HCT116 (cell line): Measurements from ENCODE around the gene COPE. TPM values are rescaled to one million over a fixed set of nuclear protein-coding genes. Genes with fewer than 3 reads are reported as not detected.

Source experiments
- ATAC-seq: fragments of 200-7000 bp; cut with Tn5 transposase; 2 replicates; pipeline ENCODE4 v1.9.1; 2020; ENCODE audit warnings: mild to moderate bottlenecking, moderate library complexity
- BruUV-seq: library from RNA; stranded (reverse); fragments of 400-500 nt; replicated peaks from 2 replicates; lab custom pipeline; 2021; lab: Mats Ljungman, UMichigan
- CTCF ChIA-PET: fragments of 300-600 bp; sonication (Branson Sonifier 250); formaldehyde crosslinking; loops from one replicate; lab custom pipeline; 2021; ENCODE audit warnings: antibody characterized with exemption; lab: Charles Lee
- POLR2A ChIA-PET: fragments of 300-600, 350-600 bp; sonication (Branson Sonifier 250); formaldehyde crosslinking; loops from one replicate; lab custom pipeline; 2021; ENCODE audit warnings: antibody characterized with exemption; lab: Charles Lee
- RAD21 ChIA-PET, 2 experiments: fragments of 300-600 bp; sonication (Branson Sonifier 250); formaldehyde crosslinking; loops; one replicate each; lab custom pipeline; 2023; ENCODE audit warnings: low total read pairs in 2 of 2; ENCODE audit not compliant: uncharacterized antibody in 2 of 2, unreplicated experiment in 2 of 2, low non-redundant PET in 1 of 2; lab: Charles Lee
- DNase-seq: peaks from one replicate; pipeline ENCODE4 v3.0.0-alpha.2; 2010; ENCODE audit warnings: low read depth, low spot score
- H2AFZ ChIP-seq: fragments of 200-600 bp; shearing (Covaris generic), sonication (generic); 2 replicates; pipeline ENCODE4 v1.6.1; 2017; ENCODE audit warnings: low read depth, mixed run types, mixed read lengths, antibody characterized with exemption, low read length; ENCODE audit not compliant: poor library complexity, severe bottlenecking
- H3K27ac ChIP-seq: 2 replicates; pipeline ENCODE4 v1.5.1; 2012; ENCODE audit warnings: low read depth, low read length
- H3K27me3 ChIP-seq: fragments of 200-600 bp; sonication (generic); 2 replicates; pipeline ENCODE4 v1.6.1; 2016; ENCODE audit warnings: mixed run types, low read length, mixed read lengths; ENCODE audit not compliant: insufficient read depth
- H3K36me3 ChIP-seq, 2 experiments: fragments of 200-500 bp in 1 of 2; fragments of 200-600 bp in 1 of 2; sonication (Bioruptor generic) in 1 of 2; sonication (generic) in 1 of 2; 2 replicates each; pipeline versions ENCODE4 v1.5.1 to v1.6.1; 2014 to 2016; ENCODE audit warnings: low read length in 2 of 2, inconsistent platforms in 1 of 2, mixed read lengths in 1 of 2, mixed run types in 1 of 2; ENCODE audit not compliant: insufficient read depth in 2 of 2, control insufficient read depth in 1 of 2
- H3K4me1 ChIP-seq, 2 experiments: fragments of 200-600 bp in 1 of 2; sonication (generic) in 1 of 2; 2 replicates each; pipeline versions ENCODE4 v1.5.1 to v1.6.1; 2012 to 2017; ENCODE audit warnings: low read length in 2 of 2, inconsistent platforms in 1 of 2, mild to moderate bottlenecking in 1 of 2, mixed read lengths in 1 of 2, mixed run types in 1 of 2, moderate library complexity in 1 of 2; ENCODE audit not compliant: insufficient read depth in 2 of 2, control insufficient read depth in 1 of 2
- H3K4me2 ChIP-seq: fragments of 200-600 bp; sonication (generic); 2 replicates; pipeline ENCODE4 v1.6.1; 2017; ENCODE audit warnings: mixed run types, low read length, mixed read lengths
- H3K4me3 ChIP-seq, 2 experiments: fragments of 200-600 bp in 1 of 2; sonication (generic) in 1 of 2; replicated peaks in 1 of 2; 2 replicates each; pipeline ENCODE4 v1.5.1; 2011 to 2016; ENCODE audit warnings: low read length in 2 of 2, control low read depth in 1 of 2, low read depth in 1 of 2, mild to moderate bottlenecking in 1 of 2, mixed read lengths in 1 of 2, mixed run types in 1 of 2
- H3K79me2 ChIP-seq: fragments of 200-600 bp; sonication (generic); 2 replicates; pipeline ENCODE4 v1.6.1; 2017; ENCODE audit warnings: mild to moderate bottlenecking, mixed run types, low read length, moderate library complexity, mixed read lengths; ENCODE audit not compliant: insufficient read depth
- H3K9ac ChIP-seq: fragments of 200-600 bp; sonication (generic); 2 replicates; pipeline ENCODE4 v1.6.1; 2016; ENCODE audit warnings: low read length, mixed read lengths
- H3K9me2 ChIP-seq: fragments of 200-600 bp; sonication (generic), shearing (Covaris generic); 2 replicates; pipeline ENCODE4 v1.6.1; 2017; ENCODE audit warnings: mixed run types, mild to moderate bottlenecking, moderate library complexity; ENCODE audit not compliant: insufficient read depth
- H3K9me3 ChIP-seq, 2 experiments: fragments of 200-500 bp in 1 of 2; fragments of 200-600 bp in 1 of 2; sonication (Bioruptor generic) in 1 of 2; sonication (generic) in 1 of 2; 2 replicates each; pipeline ENCODE4 v1.6.1; 2014 to 2017; ENCODE audit warnings: low read length in 2 of 2, mixed read lengths in 2 of 2, inconsistent platforms in 1 of 2, low read depth in 1 of 2, mild to moderate bottlenecking in 1 of 2, mixed run types in 1 of 2, moderate library complexity in 1 of 2; ENCODE audit not compliant: control insufficient read depth in 1 of 2, insufficient read depth in 1 of 2
- H4K20me1 ChIP-seq: fragments of 200-600 bp; sonication (generic), shearing (Covaris generic); 2 replicates; pipeline ENCODE4 v1.6.1; 2017; ENCODE audit warnings: mixed run types, mild to moderate bottlenecking, moderate library complexity; ENCODE audit not compliant: insufficient read depth
- CBX3 ChIP-seq: IDR thresholded peaks from 2 replicates; pipeline ENCODE4 v1.6.1; 2012; ENCODE audit warnings: low read depth
- CEBPB ChIP-seq: IDR thresholded peaks from 2 replicates; pipeline ENCODE4 v1.6.1; 2012; ENCODE audit warnings: low read depth
- EGR1 ChIP-seq: IDR thresholded peaks from 2 replicates; pipeline ENCODE4 v1.6.1; 2012; ENCODE audit warnings: low read depth
- ELF1 ChIP-seq: IDR thresholded peaks from 2 replicates; pipeline ENCODE4 v1.6.1; 2012; ENCODE audit warnings: low read depth, borderline replicate concordance
- EZH2 ChIP-seq: fragments of 200-600 bp; sonication (generic); IDR thresholded peaks from 2 replicates; pipeline ENCODE4 v1.6.1; 2017; ENCODE audit warnings: antibody characterized with exemption, mixed run types
- EZH2phosphoT487 ChIP-seq: fragments of 200-600 bp; IDR thresholded peaks from 2 replicates; pipeline ENCODE4 v1.6.1; 2018; ENCODE audit warnings: antibody characterized with exemption, borderline replicate concordance
- FOSL1 ChIP-seq: IDR thresholded peaks from 2 replicates; pipeline ENCODE4 v1.6.1; 2012; ENCODE audit warnings: low read depth
- JUND ChIP-seq: IDR thresholded peaks from 2 replicates; pipeline ENCODE4 v1.6.1; 2012
- MAX ChIP-seq: IDR thresholded peaks from 2 replicates; pipeline ENCODE4 v1.6.1; 2012
- POLR2A ChIP-seq: IDR thresholded peaks from 2 replicates; pipeline ENCODE4 v1.7.0; 2011; ENCODE audit warnings: borderline replicate concordance; ENCODE audit not compliant: insufficient read depth, insufficient read length; ENCODE audit errors: extremely low read depth
- POLR2AphosphoS5 ChIP-seq: IDR thresholded peaks from 2 replicates; pipeline ENCODE4 v1.6.1; 2011; ENCODE audit warnings: mild to moderate bottlenecking, low read depth, low read length, moderate library complexity
- RAD21 ChIP-seq: IDR thresholded peaks from 2 replicates; pipeline ENCODE4 v1.6.1; 2012; ENCODE audit warnings: low read depth, mild to moderate bottlenecking
- SIN3A ChIP-seq: IDR thresholded peaks from 2 replicates; pipeline ENCODE4 v1.6.1; 2012; ENCODE audit warnings: low read depth
- SRF ChIP-seq: IDR thresholded peaks from 2 replicates; pipeline ENCODE4 v1.6.1; 2012; ENCODE audit warnings: low read depth
- TCF7L2 ChIP-seq: IDR thresholded peaks from 2 replicates; pipeline ENCODE4 v1.7.0; 2011; ENCODE audit warnings: borderline replicate concordance, inconsistent platforms; ENCODE audit not compliant: insufficient read depth, insufficient read length; ENCODE audit errors: extremely low read depth
- ZFX ChIP-seq: fragments of 450-650 bp; IDR thresholded peaks from 2 replicates; pipeline ENCODE4 v1.6.1; 2017
- intact Hi-C: fragments of 100-400 bp; cut with micrococcal nuclease; formaldehyde crosslinking; loops from 2 replicates; pipeline ENCODE4 v1.10.0; 2022
- total RNA-seq: library from RNA; stranded (reverse); gene quantifications from one replicate; pipeline ENCODE4 v1.2.1, GENCODE V29; 2021; ENCODE audit not compliant: unreplicated experiment
- TF ChIP-seq, protein P1 (sequence below): IDR thresholded peaks from 2 replicates; pipeline ENCODE4 v1.6.1; 2012
- TF ChIP-seq, protein P2 (sequence below), 3 experiments: fragments of 200-600 bp in 1 of 3; sonication (generic) in 1 of 3; IDR thresholded peaks in 2 of 3; conservative IDR thresholded peaks in 1 of 3; 2 replicates each; pipeline ENCODE4 v1.5.1; 2012 to 2017; ENCODE audit warnings: low read depth in 2 of 3, low read length in 2 of 3, antibody characterized with exemption in 1 of 3, borderline replicate concordance in 1 of 3, control low read depth in 1 of 3, mild to moderate bottlenecking in 1 of 3, mixed read lengths in 1 of 3, mixed run types in 1 of 3, moderate library complexity in 1 of 3; ENCODE audit not compliant: insufficient read depth in 1 of 3

Gene COPE
- total RNA-seq, 1 experiment from 2014 or later = 263 TPM

DNA sequence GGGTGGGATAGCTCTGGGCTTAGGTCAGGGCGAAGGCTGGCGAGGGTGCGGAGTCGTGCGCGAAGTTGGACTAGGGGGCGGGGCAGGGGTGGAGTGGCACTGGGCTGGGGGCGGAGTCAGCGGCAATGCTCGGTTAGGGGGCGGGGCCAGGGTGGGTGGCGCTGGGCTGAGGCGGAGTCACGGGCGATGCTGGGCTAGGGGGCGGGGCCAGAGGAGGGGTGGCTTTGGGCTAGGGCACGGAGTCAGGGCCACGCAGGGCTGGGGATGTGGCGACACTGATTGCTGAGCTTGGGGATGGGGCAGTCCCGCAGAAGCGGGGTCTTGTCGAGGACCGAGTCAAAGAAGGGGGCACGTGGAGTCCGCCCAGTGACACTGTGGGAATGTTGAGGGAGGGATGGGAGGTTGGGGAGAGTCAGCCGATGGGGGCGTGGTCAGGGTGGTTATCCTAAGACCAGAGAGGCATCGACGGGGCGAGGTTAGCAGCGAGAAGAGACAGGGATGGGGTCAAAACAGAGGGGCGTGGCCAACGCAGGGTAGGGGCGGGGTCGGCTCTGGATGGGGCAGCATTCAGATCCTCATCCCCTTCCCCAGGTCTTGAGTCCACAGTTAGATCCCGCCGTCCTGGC lies 13.1 kb upstream of the COPE start:
- no peak overlapping the region for H3K9ac ChIP-seq
- peak overlapping the region in 1 of 2 experiments; percentile 18; a peak in 1 of 4 replicates for H3K4me3 ChIP-seq
- DNase-seq = peak; percentile 58
- no peak overlapping the region for H2AFZ ChIP-seq
- H3K4me1 ChIP-seq = peaks cover 6 to 15% of the 10 kb centered on the region in 2 experiments; a peak in 3 of 4 replicates
- no peaks in the 10 kb centered on the region for H3K27me3 ChIP-seq
- no peaks in the 10 kb centered on the region for H3K9me2 ChIP-seq
- peak overlapping the region; percentile 74 for H3K4me2 ChIP-seq
- peak overlapping the region; percentile 39; the same call in 1 of the 2 replicates for H3K27ac ChIP-seq
- peak; percentile 24; the same call in 1 of the 2 replicates for TF ChIP-seq POLR2AphosphoS5
- TF ChIP-seq FOSL1 = no peak
- H4K20me1 ChIP-seq = no peaks in the 10 kb centered on the region
- BruUV-seq = no TSS peak
- ChIA-PET POLR2A (no interaction called here), RAD21 (no interaction called here), CTCF (no interaction called here)
- H3K79me2 ChIP-seq = no peaks in the 10 kb centered on the region
- peaks cover 12 to 21% of the 10 kb centered on the region in 2 experiments; a peak in 3 of 4 replicates for H3K36me3 ChIP-seq
- peak; percentile 91 for ATAC-seq
- H3K9me3 ChIP-seq = no peaks in the 10 kb centered on the region
- intact Hi-C loops = no loop called here

DNA sequence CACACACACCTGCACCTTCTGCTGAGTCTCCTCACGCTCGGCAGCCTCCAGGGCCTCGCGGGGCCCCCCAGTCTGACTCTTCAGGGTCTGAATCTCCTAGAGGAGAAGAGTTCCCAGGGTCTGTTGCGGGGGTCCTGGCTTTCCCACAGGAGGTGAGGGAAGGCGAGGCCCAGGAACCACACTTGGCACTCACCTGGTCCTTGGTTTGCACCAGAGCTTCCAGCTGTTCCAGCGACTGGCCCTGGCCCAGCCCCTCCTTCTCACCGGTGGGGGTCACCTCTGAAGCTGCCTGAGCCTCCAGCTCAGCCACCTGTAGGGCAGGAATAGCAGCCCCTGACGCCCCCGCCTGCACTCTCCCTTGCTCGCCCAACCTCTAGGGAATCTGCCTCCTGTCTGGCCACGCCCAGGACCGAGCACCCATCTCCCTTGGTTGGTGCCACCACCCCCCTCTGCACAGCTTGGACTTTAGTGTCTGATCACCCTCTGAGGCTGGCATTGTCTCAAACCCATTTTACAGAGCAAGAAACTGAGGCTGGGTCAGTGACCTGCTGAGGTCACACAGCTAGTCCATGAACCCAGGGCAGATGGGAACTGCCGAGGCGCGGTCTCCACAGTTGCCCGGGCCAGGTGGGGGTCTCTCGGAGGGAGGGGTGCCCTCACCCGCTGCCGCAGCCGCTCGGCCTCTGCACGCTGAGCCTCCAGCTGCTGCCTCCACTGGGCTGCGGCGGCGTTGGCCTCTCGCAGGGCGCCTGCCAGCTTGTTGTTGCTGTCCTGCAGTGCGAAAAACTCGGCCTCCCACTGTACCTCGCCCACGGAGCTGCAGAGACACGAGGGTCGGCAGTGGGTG lies 12.4 kb upstream of the COPE start:
- intact Hi-C loops = no loop called here
- TF ChIP-seq SIN3A (no peak), CBX3 (no peak), CEBPB (no peak), SRF (no peak), ELF1 (no peak), FOSL1 (no peak), EZH2phosphoT487 (no peak), EZH2 (no peak), EGR1 (no peak), POLR2A (no peak), POLR2AphosphoS5 (no peak), RAD21 (no peak), ZFX (no peak), TCF7L2 (no peak), JUND (no peak), MAX (no peak)
- TF ChIP-seq, protein P1, sequence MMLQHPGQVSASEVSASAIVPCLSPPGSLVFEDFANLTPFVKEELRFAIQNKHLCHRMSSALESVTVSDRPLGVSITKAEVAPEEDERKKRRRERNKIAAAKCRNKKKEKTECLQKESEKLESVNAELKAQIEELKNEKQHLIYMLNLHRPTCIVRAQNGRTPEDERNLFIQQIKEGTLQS = no peak
- TF ChIP-seq, protein P2, sequence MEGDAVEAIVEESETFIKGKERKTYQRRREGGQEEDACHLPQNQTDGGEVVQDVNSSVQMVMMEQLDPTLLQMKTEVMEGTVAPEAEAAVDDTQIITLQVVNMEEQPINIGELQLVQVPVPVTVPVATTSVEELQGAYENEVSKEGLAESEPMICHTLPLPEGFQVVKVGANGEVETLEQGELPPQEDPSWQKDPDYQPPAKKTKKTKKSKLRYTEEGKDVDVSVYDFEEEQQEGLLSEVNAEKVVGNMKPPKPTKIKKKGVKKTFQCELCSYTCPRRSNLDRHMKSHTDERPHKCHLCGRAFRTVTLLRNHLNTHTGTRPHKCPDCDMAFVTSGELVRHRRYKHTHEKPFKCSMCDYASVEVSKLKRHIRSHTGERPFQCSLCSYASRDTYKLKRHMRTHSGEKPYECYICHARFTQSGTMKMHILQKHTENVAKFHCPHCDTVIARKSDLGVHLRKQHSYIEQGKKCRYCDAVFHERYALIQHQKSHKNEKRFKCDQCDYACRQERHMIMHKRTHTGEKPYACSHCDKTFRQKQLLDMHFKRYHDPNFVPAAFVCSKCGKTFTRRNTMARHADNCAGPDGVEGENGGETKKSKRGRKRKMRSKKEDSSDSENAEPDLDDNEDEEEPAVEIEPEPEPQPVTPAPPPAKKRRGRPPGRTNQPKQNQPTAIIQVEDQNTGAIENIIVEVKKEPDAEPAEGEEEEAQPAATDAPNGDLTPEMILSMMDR (IDR thresholded peaks at IDR 0.05 in 2 of 3, conservative IDR thresholded peaks at IDR 0.05 in 1 of 3; ENCODE audit: borderline replicate concordance in 1 of 3, insufficient read depth in 1 of 3, low read depth in 2 of 3, low read length in 2 of 3) = no peak

More for the DNA sequence above, 12.4 kb upstream of the COPE start:
- Histone ChIP-seq H2AFZ (no peak overlapping the region), H3K27me3 (no peaks in the 10 kb centered on the region), H3K9me2 (no peaks in the 10 kb centered on the region), H3K4me2 (peak overlapping the region; percentile 17; the same call in 1 of the 2 replicates), H3K79me2 (no peaks in the 10 kb centered on the region), H3K4me3 (no peak overlapping the region), H3K9me3 (no peaks in the 10 kb centered on the region), H3K36me3 (peaks cover 14 to 25% of the 10 kb centered on the region in 2 experiments; a peak in 3 of 4 replicates), H3K9ac (no peak overlapping the region), H3K27ac (peak overlapping the region; percentile 26; the same call in 1 of the 2 replicates), H3K4me1 (peaks cover 6 to 15% of the 10 kb centered on the region in 2 experiments; a peak in 3 of 4 replicates), H4K20me1 (no peaks in the 10 kb centered on the region)
- ATAC-seq (no peak), DNase-seq (no peak)
- CTCF ChIA-PET = no interaction called here
- RAD21 ChIA-PET = no interaction called here
- POLR2A ChIA-PET = no interaction called here
- no TSS peak for BruUV-seq
